GM21447 (cell line): ENCODE measurements around the gene GNG12.
A peak's percentile ranks its signal among the peaks of the same experiment; 100 is the strongest.
"Not testable (repeated sequence)": the region's sequence is repeated elsewhere in the genome, so short reads cannot be mapped to it uniquely, and the experiment has no call there.

Source experiments
- ATAC-seq: cut with Tn5 transposase; IDR thresholded peaks from one replicate; pipeline ENCODE4 v1.9.1; 2021; ENCODE audit not compliant: unreplicated experiment

Gene GNG12

DNA sequence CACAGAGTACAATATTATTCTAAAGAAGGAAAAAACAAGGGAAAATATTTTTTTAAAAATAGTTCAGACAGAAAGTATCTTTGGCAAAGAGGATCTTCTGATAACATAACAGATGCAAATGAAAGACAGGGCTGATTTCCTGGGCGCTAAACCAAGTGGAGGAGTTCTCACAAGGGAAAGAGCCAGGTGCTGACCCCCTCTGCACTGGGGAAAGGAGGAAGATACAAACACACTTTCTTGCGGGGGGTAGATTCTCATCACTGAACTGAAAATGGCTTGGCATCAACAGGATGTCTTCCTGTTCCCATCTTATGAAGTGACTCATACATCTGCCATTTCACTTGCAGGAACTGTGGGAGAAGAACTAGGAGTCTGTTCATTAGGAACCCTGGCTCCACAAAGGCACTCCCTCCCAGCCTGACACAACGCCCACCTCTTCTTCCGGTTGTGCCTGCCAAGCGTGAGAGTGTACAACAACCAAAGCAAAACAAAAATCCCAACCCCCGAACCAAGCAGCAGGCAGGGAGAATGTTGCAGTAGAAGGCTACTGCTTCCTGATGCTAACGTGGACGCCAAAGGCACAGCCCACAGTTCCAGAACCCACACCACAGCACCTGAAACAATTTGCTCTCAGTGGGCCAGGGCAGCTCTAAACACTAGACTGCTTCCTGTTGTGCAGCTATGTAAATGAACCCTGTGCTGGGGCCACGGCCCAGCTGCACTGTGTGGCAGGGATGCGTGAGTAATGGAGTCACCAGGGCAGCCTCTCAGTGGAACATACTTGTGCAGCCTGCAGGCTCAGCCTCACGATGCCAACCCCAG is 97.2 kb downstream of the GNG12 start:
- peak; percentile 92 for ATAC-seq

DNA sequence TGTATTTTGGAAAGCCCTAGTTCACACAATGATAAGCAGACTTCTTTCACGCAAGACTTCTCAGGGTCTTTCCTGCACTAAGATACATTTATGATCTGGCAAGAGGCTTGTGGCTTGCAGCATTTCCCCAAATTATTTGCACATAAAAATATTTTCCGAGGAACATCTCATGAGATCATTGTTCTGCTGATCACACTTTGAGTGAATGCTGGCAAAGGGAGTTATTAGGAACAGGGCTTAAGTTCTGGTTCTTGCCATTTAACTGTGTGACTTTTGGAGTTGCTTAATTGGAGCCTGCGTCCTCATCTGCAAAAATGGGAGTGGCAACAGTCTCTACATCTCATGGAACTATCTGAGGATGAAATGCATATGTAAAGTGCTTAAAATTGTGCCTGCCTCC is 98.1 kb downstream of the GNG12 start:
- no peak for ATAC-seq

DNA sequence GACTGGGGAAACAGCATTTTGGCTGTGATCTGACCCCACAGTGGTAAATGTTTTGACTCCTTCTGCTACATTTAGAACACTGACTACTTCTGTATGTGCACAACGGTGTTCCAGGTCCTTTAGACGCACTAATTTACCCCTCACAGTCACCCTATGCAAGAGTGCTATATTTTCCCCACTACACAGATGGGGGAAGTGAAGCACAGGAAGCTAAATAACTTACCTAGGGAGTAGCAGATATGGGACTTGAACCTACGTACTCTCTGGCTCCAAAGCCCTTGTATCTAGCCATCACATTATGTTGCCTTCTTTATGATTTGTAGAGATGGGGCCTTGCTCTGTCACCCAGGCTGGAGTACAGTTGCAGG is 99.0 kb downstream of the GNG12 start:
- no peak for ATAC-seq

DNA sequence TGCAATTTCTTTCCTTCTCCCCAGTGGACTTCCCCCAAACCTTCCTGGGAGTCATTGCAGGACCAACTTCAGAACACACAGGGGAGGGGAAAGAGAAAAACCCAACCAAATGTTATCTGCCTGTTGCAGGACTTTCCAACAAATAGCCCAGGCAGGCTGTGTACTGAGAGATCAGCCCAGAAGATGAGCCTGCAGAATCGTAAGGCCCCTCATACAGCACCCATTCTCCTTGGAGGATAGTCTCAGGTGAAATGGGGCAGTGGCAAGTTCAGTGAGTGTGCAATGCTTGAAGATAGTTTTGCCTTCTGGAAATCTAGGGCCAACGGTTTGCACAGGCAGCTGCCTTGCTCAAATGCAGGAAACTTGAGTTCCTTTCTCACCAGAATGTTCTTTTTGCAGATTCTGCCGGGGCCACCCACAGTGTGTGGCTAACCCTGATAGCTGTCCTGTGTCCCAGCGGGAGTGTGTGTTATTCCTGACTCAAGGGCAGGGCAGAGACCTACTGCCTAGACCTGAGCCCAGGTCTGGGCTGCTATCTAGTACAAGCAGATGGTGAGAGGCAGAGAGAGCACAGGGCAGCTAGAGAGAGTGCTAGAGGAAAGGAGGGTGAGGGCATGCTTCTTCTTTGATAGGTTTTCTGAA is 99.5 kb downstream of the GNG12 start:
- ATAC-seq, result no peak

DNA sequence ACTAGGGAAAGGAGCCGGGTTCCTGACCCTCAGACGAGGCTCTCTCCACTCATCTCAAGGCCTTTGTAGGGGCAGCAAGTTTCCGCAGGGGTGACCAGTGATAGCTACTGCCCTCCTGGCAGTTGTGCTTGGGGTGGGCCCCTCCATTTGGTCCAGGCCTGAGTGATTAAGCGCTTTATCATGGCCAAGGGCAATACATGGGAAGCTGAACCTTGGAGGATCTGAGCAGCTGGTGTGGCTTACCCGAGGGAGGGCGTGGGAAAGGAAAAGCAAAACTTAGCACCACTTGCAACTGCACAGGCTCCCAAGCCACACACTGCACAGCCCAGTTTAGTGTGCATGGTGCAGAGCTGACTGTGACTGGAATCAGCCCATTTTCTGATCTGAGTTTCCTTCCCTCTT is 100.5 kb downstream of the GNG12 start:
- peak; percentile 43 for ATAC-seq

DNA sequence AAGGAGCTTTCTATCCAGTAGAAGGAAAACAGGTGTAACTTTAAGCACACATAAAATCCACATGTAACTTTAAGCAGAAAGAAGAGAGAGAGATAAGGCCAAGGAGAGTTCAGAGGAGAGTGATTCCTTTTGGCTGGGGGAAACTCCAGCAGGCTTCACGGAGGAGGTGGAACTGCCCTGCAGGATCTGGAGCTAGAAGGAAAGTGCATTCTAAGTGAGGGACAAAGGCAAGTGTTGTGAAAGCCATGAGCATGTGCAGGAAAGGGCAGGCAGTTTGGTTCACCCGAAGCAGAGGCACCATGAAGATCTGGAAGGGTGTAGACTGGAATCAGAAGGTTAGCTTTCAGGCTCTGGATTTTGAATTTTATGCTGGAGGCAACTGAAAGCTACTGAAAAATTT is 101.9 kb downstream of the GNG12 start:
- ATAC-seq, result no peak

DNA sequence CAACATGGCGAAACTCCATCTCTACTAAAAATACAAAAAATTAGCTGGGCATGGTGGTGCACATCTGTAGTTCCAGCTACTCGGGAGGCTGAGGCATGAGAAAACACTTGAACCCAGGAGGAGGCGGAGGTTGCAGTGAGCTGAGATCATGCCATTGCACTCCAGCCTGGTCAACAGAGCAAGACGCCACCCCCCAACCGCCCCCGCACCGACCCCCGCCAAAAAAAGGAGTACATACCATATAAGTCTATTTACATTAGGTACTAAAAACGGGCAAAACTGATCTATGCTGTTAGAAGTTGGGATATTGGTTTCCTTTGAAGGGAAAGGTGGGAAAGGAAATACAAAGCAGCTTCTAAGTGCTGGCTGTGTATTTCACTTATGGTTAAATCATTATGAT is 103.0 kb downstream of the GNG12 start:
- not testable (repeated sequence) for ATAC-seq

DNA sequence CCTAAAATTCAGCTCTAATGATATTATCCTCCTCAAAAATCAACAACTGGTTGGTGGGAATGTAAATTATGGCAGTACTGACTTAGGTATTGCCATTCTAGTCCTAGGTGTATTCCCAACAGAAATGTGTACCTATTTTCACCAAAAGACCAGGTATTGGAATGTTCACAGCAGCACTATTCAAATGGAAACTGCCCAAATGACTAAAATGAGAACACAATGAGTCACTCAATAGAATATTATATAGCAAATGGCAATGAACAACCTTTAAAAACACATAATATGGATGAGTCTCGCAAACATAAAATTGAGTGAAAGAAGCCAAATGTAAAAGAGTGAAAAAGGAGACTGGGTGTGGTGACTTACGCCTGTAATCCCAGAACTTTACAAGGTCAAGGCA is 103.4 kb downstream of the GNG12 start:
- ATAC-seq, result no peak

DNA sequence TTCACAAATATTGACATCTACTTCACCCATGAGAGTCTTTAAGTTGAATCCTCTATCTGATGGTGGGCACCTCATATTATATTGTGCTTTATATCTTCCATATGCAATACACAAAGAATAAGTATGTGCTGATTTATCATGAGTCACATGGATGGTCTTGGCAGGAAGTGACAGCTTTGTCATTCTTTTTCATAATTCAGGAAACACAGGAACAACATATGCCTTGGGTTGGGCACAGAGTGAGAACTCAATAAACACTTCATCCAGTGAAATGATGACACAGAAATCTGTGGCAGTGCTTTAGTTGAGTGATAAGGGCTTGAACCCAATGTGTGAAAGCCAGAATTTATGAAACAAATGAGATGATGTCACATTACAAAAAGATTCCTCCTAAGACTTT is 107.0 kb downstream of the GNG12 start:
- ATAC-seq, result no peak

DNA sequence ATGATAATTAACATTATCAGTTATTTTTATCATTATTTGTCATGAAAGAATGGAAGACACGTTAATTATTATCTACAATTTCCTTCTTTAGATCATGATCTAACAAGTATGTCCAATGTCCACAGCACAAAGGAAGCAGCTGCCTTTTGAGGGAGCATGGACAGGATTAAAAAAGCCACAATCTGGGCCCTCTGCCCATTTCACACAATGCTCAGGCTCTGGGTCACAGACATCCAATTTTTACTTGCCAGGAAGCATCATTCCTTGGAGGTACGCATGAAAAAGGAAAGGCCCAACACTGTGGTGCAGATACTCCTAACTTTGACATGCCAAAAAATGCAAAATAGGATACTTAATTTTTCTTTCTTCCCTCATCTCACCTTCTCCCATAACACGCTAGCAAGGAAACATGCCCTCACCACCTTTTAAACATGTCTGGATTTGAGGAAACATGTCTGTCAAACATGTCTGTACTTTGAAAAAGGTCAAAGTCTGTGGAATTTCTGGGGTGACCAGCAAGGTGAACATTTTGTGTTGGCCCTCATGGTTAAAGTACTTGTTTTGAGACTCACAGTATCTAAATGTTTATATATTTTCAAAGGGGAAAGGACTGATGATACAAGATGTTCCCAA is 108.2 kb downstream of the GNG12 start:
- no peak for ATAC-seq

DNA sequence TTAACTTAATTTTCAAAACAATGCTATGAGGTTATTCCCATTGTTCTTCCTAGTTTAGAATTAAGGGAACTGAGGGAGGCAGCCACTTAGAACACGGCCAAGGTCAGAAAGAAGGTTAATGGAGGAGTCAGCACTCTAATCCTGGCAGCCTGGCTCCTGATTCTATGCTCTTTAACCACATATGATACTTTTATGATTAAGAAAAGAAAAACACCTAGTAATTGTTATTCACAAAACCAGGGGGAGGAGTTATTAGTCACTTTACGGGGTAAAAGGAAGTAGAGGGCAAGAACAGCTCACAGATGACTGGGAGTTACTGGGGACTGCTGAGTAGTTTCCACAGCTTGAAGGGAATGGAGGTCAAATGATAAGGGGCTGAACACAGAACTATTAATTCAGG is 109.6 kb downstream of the GNG12 start:
- ATAC-seq, result peak; percentile 50

DNA sequence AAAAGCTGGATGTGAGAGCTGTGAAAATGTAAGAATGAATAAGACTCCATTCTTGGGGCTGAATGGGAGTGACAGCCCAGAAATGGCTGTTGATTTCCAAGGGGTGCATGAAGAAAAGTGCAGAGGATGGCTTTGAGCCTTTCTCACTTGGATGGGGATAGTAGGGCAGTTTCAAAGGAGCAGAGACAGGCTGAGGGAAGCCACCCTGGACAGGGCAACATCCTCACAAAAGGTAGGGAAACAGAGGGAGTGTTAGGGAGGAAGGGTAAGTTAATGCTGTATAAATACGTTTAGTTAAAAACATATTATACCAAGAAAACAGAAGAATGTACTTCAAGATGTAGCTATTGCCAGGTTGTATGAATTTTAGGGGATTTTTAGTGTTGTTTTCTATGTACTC is 110.1 kb downstream of the GNG12 start:
- ATAC-seq, result no peak

DNA sequence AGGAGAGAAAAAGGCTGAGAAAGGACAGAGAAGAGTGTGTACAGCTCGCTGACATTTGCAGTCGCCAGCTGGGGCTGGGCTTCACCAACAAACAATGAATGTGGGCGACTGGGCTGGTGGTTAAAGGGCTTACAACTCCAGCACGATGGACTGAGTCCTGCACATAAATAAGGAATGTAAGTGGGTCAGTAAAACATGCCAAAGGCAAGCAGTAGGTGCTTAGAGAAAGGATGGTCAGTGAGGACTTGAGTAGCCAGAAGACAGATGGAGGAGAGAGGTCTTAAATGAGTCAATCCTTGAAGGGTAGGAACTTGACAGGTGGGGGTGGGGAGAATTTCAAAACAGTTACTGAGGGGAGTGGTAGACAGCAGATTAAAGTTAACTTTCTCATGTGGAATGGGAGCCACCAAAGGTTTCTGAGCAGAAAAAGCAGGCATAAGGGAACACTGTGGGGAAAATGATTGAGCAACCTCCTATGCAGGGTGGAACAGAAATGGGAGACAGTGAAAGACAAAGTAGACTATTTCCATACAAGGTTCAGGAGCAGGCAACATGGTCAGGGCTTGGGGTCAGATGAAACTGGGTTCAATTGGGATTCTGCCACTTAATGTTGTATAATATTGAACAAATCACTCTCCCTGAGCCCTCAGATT is 110.8 kb downstream of the GNG12 start:
- no peak for ATAC-seq

DNA sequence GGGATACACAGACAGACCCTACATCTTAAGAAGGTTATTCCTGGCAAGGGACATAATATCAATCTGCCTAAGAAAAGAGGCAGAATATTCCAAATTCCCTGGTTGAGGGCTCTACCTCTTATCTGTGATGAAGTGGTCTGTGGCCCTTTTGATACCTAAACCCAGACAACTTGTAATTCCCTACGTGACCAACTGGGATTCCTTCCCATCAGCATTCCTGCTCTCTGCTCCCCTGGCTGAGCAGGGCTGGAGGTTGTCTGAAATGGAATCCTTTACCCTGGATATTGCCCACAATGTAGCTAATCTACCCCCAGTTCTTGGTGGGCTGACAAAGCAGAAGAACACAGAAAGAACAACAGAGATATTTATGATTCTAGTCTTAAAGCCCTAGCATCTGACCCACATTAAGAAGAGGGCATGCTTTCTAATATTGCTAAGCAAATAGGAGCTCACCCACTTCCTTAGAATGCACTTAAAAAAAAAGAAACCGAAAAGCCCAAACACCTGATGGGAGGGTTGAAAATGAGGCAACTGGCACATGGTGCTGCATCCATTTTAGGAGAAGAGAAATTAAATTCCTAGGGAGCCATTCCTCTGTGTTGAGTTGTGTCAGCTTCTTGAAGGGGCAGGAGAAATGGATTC is 111.5 kb downstream of the GNG12 start:
- ATAC-seq, result peak; percentile 43

DNA sequence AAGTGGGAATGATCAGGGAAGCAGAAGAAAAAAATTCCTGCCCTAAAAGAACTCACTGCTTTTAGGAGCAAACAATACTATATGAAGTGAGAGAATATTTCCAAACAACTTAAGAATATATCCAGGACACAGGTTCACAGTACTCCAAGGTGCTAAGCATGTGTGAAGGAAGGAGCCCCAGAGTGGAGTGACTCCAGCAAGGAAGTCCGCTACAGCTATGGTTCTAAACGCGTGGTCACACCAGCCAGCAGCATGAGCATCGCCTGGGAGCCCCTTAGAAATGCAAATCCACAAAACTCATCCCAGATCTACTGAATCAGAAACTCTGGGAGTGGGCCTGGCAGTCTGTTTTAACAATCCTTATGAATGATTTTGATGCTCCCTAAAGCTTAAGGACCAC is 112.2 kb downstream of the GNG12 start:
- no peak for ATAC-seq

DNA sequence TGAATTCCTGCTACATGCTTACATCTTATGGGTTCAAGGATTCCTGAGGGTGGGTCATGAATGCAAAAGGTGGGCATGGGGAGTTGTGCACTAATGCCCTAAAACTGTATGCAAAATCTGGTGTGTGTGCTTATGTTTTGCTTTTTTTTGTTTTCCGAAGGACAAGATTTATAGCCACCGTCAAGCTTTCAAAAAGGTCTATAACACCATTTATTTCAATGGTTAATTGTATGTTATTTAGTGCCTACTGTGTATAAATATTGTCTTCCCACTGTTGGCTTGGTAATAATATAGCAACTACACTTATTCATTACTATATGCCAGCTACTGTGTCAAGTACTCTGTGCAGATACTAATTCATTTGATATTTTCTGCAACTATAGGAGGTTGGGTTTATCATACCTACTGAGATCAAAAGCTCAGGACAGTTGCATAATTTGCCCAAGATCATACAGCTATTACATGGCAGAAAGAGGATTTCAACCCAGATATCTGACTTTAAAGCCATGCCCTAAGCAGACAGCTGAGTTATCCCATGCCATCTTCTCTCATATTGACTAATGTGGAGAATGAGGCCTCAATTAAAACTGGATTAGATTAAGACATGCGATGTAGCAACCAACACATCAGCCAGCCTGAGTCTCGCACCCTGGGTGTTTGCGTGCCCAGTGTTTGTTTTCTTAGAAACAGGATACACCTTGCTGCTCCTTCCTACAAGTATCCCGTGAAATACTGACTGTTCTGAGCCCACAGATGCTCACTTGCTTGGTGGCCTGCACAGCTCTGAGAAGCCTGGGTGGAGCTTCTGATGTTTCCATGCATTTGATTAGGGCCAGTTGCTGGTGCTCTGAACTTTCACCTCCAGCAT is 113.7 kb downstream of the GNG12 start:
- ATAC-seq, result no peak

DNA sequence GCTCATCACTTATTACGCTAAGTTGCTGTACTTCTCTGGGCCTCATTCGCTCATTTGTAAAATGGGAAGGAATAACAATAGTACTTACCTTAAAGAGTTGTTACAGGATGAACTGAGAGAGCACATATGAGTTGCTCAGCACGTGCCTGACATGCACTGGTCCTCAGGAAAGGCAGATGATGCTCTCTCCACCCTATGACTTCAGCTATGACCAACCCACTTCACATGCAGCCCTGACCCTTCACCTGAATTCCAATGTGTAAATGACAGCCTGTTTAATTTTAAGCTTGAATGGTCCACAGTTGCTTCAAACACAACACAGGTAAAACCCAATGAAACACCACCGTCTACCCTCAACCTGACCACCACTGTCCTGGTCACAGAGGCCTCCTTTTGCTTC is 115.4 kb downstream of the GNG12 start:
- no peak for ATAC-seq

DNA sequence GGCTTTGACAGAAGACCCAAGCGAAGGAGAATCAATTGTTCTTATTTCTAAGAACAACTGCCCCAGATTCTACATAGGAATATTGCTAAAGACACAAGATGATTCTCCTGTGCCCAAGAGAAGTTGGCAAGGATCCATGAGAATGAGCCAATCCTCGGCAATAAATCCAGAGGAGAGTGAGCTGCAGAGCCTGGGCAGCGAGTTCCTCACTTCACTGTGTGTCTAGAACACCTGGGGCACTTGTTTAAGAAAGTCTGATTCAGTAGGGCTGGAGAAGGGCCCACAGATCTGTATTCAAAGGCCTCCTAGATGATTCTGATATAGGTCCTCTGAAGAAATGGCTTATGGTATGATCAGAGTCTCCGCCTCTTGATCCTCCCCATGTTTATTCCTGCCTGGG is 116.5 kb downstream of the GNG12 start:
- ATAC-seq, result no peak

DNA sequence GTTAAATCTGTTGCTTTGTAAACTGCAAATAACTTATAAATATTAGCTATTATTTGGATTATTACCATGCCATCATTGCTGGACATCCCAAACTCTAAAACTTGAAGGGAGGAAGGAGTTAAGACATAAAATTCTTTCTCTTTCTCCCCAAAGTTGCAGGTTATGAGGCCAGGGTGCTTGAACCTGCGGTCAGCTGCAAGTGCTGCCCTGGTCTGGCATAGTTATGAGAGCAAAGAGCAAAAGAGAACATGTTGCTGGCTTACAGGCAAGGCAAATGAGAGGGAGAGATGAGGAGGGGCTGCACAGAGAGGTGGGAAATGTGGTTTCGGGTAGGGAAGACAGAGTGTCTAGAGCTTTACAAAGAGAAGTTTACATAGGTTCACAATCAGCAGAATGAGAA is 117.4 kb downstream of the GNG12 start:
- no peak for ATAC-seq

DNA sequence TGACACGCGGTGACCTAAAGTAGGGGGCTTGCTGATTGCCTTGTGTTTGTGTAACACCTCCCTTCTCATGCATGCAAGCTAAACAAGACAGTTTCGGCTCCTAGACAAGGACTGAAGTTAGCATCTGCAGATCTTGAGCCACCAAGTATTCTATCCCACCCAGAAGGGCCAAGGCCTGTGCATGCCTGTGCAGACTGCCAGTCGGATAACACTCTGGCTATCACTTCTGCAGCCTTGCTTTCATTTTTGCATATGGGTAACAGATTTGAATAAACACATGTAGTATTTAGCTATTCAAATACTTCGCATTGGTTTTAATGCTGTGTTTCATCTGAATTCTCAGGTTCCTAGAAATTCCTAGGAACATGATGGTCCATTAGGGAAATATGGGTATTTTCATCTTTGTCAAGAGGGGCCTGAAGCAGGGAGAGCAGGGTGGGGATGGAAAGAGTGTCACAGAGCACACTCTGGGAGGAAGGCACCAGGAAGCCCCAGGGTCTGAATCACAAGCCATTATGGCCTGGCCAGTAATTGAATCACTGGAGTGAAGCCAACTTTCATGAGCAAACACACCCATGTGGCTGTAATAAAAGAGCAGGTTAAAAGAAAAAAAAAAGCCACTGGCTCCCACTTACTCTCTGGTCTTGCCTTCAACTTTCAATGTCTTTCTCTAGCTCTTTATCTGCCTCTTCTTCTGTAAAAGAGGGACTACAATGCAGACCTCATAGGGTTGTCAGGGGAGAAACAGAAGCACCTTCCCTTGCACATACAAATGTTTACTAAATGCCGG is 120.0 kb downstream of the GNG12 start:
- no peak for ATAC-seq
